ENCODE data around the gene CRISPLD2. TPM values are rescaled to one million over a fixed set of nuclear protein-coding genes. Genes with fewer than 3 reads are reported as not detected.

Gene CRISPLD2
- total RNA-seq, 1 donor: 40.2 TPM

DNA sequence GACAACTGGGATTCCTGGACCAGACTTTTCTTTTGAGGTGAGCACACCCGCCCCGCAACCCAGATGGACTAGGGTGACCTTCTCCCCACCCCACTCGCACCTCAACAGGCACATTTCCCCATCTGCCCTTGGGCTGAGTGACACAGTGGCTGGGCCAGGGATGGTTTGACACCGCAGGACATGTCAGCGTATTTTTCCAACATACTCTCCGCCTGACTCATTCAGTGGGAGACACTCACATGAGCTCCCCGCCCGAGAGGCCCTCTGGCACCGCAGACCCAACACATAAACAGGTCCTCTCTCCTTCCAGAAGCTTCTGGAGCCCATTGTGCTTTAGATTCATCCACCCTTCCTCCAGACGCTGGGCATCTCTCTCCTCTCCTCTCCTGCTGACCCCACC is 122.1 kb downstream of the CRISPLD2 start:
- no peak overlapping the region for H3K4me2 ChIP-seq (ENCODE audit: insufficient read depth, low read length)
- no peaks in the 10 kb centered on the region for H3K79me2 ChIP-seq (ENCODE audit: insufficient read depth, low read length)
- H3K36me3 ChIP-seq (ENCODE audit: insufficient read depth, low read length): no peaks in the 10 kb centered on the region
- no peak overlapping the region for H2AFZ ChIP-seq (ENCODE audit: low read length)
- no peak overlapping the region for H3K4me3 ChIP-seq (ENCODE audit: insufficient read depth, low read length)
- no peak overlapping the region for H3K27ac ChIP-seq (ENCODE audit: low read depth, low read length)
- TF ChIP-seq, protein P1, sequence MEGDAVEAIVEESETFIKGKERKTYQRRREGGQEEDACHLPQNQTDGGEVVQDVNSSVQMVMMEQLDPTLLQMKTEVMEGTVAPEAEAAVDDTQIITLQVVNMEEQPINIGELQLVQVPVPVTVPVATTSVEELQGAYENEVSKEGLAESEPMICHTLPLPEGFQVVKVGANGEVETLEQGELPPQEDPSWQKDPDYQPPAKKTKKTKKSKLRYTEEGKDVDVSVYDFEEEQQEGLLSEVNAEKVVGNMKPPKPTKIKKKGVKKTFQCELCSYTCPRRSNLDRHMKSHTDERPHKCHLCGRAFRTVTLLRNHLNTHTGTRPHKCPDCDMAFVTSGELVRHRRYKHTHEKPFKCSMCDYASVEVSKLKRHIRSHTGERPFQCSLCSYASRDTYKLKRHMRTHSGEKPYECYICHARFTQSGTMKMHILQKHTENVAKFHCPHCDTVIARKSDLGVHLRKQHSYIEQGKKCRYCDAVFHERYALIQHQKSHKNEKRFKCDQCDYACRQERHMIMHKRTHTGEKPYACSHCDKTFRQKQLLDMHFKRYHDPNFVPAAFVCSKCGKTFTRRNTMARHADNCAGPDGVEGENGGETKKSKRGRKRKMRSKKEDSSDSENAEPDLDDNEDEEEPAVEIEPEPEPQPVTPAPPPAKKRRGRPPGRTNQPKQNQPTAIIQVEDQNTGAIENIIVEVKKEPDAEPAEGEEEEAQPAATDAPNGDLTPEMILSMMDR (IDR thresholded peaks at IDR 0.05; ENCODE audit: extremely low read depth, low read depth, low read length): no peak
- H3K27me3 ChIP-seq (ENCODE audit: insufficient read depth, low read length): no peaks in the 10 kb centered on the region
- H4K20me1 ChIP-seq (ENCODE audit: insufficient read depth, low read length): no peaks in the 10 kb centered on the region
- peaks cover 2% of the 10 kb centered on the region for H3K9me3 ChIP-seq (ENCODE audit: low read depth, low read length)
- no peaks in the 10 kb centered on the region for H3K4me1 ChIP-seq (ENCODE audit: insufficient read depth, low read length)
- DNase-seq (ENCODE audit: insufficient read length, low spot score, missing footprints): peak; percentile 73

DNA sequence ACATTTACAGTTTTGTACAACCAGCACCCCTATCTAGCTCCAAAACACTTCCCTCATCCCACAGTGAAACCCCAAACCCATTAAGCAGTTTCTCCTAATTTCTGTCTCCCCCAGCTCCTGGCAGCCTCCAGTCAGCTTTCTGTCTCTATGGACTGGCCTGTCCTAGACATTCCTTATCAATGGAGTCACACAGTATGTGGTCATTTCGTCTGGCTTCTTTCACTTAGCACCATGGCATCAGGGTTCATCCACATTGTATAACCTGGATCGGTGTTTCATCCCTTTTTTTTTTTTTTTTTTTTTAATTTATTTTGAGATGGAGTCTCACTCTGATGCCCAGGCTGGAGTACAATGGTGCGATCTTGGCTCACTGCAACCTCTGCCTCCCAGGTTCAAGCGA is 123.0 kb downstream of the CRISPLD2 start:
- TF ChIP-seq, protein P1 (IDR thresholded peaks at IDR 0.05; ENCODE audit: extremely low read depth, low read depth, low read length): no peak
- Histone ChIP-seq H3K9me3 (ENCODE audit: low read depth, low read length) (peaks cover 2% of the 10 kb centered on the region), H2AFZ (ENCODE audit: low read length) (no peak overlapping the region), H3K4me3 (ENCODE audit: insufficient read depth, low read length) (no peak overlapping the region), H3K4me2 (ENCODE audit: insufficient read depth, low read length) (no peak overlapping the region), H4K20me1 (ENCODE audit: insufficient read depth, low read length) (no peaks in the 10 kb centered on the region), H3K36me3 (ENCODE audit: insufficient read depth, low read length) (no peaks in the 10 kb centered on the region), H3K27me3 (ENCODE audit: insufficient read depth, low read length) (no peaks in the 10 kb centered on the region), H3K79me2 (ENCODE audit: insufficient read depth, low read length) (no peaks in the 10 kb centered on the region), H3K27ac (ENCODE audit: low read depth, low read length) (no peak overlapping the region), H3K4me1 (ENCODE audit: insufficient read depth, low read length) (no peaks in the 10 kb centered on the region)
- DNase-seq (ENCODE audit: insufficient read length, low spot score, missing footprints): no peak

DNA sequence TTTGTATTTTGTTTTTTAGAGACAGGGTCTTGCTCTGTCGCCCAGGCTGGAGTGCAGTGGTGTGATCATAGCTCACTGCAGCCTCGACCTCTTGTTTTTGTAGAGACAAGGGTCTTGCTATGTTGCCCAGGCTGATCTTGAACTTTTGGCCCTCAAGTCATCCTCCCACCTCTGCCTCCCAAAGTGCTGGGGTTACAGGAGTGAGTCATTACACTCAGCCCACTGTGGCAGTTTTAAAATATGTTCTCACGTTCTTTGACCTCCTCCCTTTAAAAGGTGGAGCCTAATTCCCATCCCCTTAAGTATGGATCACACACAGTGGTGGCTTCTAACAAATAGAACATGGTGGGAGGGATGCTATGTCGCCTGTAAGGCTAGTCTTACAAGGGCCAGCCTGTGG is 123.8 kb downstream of the CRISPLD2 start:
- no peaks in the 10 kb centered on the region for H3K79me2 ChIP-seq (ENCODE audit: insufficient read depth, low read length)
- no peaks in the 10 kb centered on the region for H3K27me3 ChIP-seq (ENCODE audit: insufficient read depth, low read length)
- H3K4me1 ChIP-seq (ENCODE audit: insufficient read depth, low read length): no peaks in the 10 kb centered on the region
- peak; percentile 17 for DNase-seq (ENCODE audit: insufficient read length, low spot score, missing footprints)
- TF ChIP-seq, protein P1 (IDR thresholded peaks at IDR 0.05; ENCODE audit: extremely low read depth, low read depth, low read length): no peak
- no peak overlapping the region for H2AFZ ChIP-seq (ENCODE audit: low read length)
- no peak overlapping the region for H3K4me2 ChIP-seq (ENCODE audit: insufficient read depth, low read length)
- no peaks in the 10 kb centered on the region for H3K36me3 ChIP-seq (ENCODE audit: insufficient read depth, low read length)
- no peaks in the 10 kb centered on the region for H4K20me1 ChIP-seq (ENCODE audit: insufficient read depth, low read length)
- no peak overlapping the region for H3K4me3 ChIP-seq (ENCODE audit: insufficient read depth, low read length)
- H3K27ac ChIP-seq (ENCODE audit: low read depth, low read length): no peak overlapping the region
- H3K9me3 ChIP-seq (ENCODE audit: low read depth, low read length): peaks cover 2% of the 10 kb centered on the region

DNA sequence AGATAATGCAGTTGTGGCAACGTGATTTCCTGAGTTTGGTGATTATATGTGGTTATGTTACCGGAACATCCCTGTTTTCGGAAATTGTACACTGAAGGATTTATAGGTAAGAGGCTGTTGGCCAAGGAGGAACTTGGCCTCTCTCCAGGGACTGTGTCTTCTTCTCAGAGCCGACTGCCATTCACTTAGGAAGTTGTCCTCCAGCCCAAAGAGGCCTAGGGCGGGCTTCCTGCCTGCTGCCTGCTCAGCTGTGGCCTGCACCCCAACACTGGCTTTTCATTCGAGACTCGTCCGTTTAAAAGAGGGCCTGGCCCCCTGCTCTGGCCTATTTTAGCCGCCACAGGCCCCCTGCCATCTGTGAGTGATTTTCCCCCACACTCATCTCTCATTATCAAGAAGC is 127.2 kb downstream of the CRISPLD2 start:
- Histone ChIP-seq H3K4me2 (ENCODE audit: insufficient read depth, low read length) (no peak overlapping the region), H4K20me1 (ENCODE audit: insufficient read depth, low read length) (no peaks in the 10 kb centered on the region)

More for the DNA sequence above, 127.2 kb downstream of the CRISPLD2 start:
- no peak overlapping the region for H3K4me3 ChIP-seq (ENCODE audit: insufficient read depth, low read length)
- H3K36me3 ChIP-seq (ENCODE audit: insufficient read depth, low read length): no peaks in the 10 kb centered on the region
- H3K27ac ChIP-seq (ENCODE audit: low read depth, low read length): no peak overlapping the region
- no peak overlapping the region for H2AFZ ChIP-seq (ENCODE audit: low read length)
- no peak for DNase-seq (ENCODE audit: insufficient read length, low spot score, missing footprints)
- no peaks in the 10 kb centered on the region for H3K27me3 ChIP-seq (ENCODE audit: insufficient read depth, low read length)
- no peaks in the 10 kb centered on the region for H3K79me2 ChIP-seq (ENCODE audit: insufficient read depth, low read length)
- H3K9me3 ChIP-seq (ENCODE audit: low read depth, low read length): peaks cover 2% of the 10 kb centered on the region
- TF ChIP-seq, protein P1 (IDR thresholded peaks at IDR 0.05; ENCODE audit: extremely low read depth, low read depth, low read length): no peak
- H3K4me1 ChIP-seq (ENCODE audit: insufficient read depth, low read length): no peaks in the 10 kb centered on the region
